Esophagus mucosa (tissue), 1 donor: ENCODE measurements around the gene TBC1D12. TPM values are rescaled to one million over a fixed set of nuclear protein-coding genes. Genes with fewer than 3 reads are reported as not detected.
"Not testable (repeated sequence)": the region's sequence is repeated elsewhere in the genome, so short reads cannot be mapped to it uniquely, and the experiment has no call there.

Experiments
- ATAC-seq: fragments of 200-7000 bp; cut with Tn5 transposase; one replicate; pipeline ENCODE4 v1.9.1; 2020
- total RNA-seq: library from RNA; stranded (reverse); gene quantifications from one replicate; pipeline ENCODE4 v1.2.4, GENCODE V29; 2023
- donor health status: DM: yes; HTN: yes; CAD: no.

The TBC1D12 gene
- total RNA-seq, 1 donor from 2014 or later = 3.6 TPM

DNA sequence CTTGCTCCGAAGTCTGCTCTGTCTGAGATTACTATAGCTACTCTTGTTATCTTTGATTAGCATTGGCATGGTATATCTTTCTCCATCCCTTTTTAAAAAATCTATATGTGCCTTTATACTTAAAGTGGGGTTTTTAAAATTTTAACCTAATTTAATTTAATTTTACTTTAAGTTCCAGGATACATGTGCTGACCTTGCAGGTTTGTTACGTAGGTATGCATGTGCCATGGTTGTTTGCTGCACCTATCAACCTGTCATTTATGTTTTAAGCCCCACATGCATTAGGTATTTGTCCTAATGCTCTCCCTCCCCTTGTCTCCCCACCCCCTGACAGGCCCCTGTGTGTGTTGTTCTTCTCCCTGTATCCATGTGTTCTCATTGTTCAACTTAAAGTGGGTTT is 54.6 kb downstream of the TBC1D12 start:
- no peak for ATAC-seq

DNA sequence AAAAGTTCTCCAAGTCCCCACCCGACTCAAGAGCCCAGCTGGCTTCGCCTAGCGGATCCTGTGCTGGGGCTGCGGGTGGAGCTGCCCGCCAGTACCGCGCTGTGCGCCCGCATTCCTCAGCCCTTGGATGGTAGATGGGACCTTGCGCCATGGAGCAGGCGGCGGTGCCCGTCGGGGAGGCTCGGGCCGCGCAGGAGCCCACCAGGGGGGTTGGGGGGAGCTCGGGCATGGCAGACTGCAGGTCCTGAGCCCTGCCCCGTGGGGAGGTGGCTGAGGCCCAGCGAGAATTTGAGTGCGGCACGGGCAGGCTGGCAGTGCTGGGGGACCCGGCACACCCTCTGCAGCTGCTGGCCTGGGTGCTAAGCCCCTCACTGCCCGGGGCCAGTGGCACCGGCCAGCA is 57.0 kb downstream of the TBC1D12 start:
- no peak for ATAC-seq

DNA sequence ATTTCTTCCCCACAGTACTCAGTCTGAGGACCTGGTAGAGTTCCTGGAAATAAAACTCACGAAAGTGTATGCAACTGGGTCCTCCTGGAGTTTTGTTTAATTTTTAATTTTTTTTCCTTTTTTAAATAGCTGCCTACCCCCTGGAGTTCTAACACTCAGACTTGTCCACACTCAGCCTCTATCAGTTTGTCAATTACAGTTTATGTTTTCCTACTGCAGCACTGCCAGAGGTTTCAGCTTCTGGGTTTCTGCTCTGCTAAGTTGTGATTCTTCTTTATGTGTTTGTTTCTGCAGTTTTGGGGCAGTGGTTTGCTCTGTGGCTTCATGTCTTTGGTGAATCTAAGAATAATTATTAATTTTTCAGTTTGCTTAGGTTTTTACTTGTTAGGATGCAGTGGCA is 59.2 kb downstream of the TBC1D12 start:
- ATAC-seq = no peak

DNA sequence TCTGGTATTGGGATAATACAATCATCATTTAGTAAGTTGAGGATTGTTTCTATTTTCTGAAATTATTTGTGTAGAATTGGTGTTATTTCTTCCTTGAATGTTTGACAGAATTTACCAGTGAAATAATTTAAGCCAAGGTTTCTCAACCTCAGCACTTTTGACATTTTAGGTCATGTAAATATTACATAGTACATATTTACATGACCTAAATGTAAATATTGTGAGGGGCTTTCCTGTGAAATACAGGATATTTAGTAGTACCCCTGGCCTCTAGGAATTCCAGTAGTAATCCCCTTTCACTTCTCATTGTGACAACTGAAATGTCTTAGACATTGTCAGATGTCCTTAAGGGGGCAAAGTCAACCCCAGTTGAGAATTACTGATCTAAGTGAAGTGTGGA is 59.8 kb downstream of the TBC1D12 start:
- ATAC-seq = no peak

DNA sequence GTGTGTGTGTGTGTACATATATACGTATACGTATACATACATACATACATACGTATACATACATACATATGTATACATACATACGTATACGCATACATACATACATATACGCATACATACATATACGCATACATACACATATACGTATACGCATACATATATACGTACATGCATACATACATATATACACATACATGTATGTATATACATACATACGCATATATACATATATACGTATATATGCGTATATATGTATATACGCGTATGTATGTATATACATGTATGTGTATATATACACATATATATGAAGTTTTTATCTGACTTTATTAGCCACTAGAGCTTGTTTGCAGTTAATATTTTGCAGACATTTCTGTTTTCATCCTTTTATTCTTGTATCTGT is 63.3 kb downstream of the TBC1D12 start:
- no peak for ATAC-seq

DNA sequence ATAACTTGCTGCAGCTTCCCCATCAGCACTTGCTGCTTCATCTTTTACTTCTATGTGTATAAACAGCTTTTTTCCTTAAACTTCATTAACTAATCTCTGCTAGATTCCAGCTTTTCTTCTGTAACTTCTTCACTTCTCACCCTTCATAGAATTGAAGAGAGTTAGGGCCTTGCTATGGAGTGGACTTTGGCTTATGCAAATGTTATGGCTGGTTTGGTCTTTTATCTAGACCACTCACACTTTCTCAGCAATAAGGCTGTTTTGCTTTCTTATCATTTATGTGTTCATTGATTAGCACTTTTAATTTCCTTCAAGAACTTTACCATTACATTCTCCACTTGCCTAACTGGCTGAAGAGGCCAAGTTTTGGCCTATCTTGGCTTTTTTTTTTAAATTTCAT is 79.1 kb downstream of the TBC1D12 start:
- no peak for ATAC-seq

DNA sequence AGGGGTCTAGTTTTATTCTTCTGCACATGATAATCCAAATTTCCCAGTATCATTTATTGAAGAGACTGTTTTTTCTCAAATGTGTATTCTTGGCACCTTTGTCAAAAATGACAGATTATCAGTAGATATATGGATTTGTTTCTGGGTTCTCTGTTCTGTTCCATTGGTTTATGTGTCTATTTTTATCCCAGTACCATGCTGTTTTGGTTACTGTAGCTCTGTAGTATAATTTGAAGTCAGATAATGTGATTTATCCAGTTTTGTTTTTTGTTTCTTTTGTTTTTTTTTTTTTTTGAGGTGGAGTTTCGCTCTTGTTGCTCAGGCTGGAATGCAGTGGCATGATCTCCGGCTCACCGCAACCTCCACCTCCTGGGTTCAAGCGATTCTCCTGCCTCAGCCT is 81.6 kb downstream of the TBC1D12 start:
- no peak for ATAC-seq

DNA sequence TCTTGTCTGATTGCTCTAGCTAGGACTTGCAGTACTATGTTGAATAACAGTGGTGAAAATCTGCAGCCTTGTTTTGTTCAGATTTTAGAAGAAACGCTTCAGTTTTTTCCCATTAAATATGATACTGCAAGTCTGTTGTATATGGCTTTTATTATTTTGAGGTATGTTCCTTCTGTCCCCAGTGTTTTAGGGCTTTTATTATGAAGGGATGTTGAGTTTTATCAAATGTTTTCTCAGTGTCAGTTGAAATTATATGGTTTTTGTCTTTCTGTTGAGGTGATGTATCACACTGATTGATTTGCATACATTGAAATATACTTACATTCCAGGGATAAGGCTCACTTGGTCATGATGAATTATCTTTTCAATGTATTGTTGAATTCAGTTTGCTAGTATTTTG is 82.8 kb downstream of the TBC1D12 start:
- no peak for ATAC-seq

DNA sequence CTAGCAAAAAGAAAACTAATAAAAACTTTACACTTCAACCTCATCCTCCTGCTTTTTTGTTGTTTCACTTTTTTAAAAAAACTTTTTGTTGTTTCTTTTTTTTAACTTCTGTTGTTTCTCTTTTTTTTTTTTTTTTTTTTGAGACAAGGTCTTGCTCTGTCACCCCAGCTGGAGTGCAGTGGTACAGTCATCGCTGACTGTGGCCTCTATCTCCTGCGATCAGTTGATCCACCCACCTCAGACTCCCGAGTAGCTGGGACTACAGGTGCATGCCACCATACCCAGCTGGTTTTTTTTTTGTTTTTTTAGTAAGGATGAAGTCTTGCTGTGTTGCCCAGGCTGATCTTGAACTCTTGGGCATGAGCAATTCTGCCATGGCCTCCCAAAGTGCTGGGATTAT is 85.2 kb downstream of the TBC1D12 start:
- ATAC-seq = no peak

DNA sequence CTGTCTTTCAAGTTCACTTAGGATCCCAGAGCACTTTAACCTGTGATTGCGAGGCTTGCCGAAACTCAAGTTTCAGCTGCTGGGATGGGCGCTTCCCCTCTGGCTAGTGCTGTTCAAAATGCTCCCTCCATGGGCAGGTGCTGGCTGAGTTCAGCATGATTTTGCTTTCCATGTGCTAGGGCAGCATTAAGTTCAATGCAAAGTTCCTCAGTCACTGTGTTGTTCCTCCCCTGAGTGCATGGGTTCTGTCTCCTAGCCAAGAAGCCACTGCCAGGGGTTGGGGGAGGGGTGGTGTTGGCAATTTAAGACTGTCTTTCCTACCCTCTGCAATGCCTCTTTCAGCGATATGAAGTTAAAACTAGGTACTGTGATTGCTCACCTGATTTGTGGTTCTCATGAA is 86.8 kb downstream of the TBC1D12 start:
- ATAC-seq = no peak

DNA sequence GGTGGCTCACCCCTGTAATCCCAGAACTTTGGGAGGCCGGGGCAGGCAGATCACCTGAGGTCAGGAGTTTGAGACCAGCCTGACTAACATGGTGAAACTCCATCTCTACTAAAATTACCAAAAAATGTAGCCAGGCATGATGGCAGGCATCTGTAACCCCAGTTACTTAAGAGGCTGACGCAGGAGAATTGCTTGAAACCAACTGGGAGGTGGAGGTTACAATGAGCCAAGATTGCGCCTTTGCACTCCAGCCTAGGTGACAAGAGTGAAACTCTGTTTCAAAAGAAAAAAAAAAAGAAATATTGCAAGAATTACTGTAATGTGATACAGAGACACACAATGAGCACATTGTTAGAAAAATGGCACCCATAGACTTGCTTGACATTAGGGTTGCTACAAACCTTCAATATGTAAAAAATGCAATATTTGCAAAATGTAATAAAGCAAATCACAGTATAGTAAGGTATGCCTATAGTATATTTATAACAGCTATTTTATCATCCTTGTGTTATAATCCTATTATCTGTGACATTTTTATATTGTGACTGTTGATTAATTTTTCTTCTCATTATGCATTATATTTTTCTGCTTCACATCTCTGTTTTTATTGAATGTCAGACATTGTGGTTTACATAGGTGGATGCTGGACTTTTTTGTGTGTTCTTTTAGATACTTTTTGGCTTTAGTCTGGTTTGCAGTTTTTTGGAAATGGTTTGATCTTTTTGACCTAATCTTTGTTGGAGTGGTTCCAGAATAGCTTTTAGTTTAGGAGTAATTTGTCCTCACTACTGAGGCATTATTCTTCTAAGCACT is 87.8 kb downstream of the TBC1D12 start:
- no peak for ATAC-seq

DNA sequence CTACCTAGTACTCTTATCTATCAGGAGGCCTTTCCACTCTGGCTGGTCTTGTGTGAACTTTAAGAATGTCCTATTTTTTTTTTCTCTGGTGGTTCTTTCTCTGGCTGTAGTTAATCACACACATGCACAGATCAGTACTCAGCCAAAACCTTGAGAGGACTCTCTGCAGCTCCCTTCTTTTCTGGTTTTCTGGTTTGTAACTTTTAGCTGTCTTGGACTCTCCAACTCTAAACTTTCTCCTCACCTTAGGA is 88.4 kb downstream of the TBC1D12 start:
- ATAC-seq = no peak

DNA sequence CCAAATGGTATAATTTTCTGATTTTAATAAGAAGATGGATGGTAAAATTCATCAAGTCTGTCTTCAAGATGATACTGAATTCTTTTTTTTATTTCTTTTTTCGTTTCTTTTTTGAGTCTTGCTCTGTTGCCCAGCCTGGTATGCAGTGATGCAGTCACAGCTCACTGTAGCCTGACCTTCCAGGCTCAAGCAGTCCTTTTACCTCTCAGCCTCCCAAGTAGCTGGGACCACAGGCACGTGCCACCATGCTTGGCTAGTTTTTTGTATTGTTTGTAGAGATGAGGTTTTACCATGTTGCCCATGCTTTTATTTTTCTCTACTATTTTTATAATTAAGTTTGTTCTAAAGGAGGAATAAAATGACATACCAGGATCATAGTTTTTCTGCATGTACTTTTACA is 91.1 kb downstream of the TBC1D12 start:
- ATAC-seq = no peak

DNA sequence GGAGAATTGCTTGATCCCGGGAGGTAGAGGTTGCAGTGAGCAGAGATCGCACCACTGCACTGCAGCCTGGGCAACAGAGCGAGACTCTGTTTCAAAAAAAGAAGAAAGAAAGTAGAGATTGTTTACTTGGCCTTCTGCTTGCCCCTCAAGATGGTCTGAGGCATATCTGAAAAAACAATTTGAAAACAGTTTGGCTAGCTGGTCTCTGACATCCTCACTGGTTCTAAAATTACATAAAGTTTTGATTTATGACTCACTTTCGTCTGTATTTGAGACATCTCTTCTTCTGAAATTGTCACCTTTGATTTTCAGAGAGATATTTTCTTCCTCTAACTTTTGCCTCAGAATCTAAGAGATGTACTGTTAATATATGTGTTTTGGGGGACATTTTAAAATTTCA is 93.7 kb downstream of the TBC1D12 start:
- no peak for ATAC-seq

DNA sequence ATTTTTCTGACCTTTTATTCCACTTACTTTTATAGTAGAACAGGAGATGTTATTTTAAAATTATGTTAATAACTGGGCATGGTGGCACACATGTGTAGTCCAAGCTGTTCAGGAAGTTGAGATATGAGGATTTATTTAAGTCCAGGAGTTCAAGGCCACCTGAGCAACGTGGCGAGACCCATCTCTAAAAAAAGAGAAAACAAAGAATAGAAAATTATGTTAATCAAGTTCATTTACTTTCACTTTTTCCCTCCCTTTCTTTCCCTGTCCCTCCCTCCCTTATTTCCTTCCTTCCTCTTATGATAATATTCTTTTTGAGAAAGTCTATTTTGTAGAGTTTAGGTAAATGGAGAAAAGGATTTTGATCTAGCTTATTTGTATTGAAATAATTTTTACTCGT is 94.3 kb downstream of the TBC1D12 start:
- ATAC-seq = no peak

DNA sequence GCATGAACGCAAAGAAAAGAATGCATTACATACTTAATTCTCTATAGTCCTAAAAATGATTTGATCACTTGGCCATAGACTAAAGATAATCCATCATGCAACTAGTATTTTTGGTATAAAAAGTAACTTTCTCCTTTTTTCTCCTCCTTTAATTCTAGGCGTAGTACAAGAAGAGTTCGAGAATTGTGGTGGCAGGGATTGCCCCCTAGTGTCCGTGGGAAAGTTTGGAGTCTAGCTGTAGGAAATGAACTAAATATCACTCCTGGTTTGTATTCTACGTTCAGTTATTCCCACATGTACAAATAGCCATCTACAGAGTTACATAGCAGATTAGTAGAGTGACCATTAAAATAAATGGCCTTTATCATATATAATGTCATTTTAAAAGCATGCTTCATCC is 97.7 kb downstream of the TBC1D12 start:
- no peak for ATAC-seq

DNA sequence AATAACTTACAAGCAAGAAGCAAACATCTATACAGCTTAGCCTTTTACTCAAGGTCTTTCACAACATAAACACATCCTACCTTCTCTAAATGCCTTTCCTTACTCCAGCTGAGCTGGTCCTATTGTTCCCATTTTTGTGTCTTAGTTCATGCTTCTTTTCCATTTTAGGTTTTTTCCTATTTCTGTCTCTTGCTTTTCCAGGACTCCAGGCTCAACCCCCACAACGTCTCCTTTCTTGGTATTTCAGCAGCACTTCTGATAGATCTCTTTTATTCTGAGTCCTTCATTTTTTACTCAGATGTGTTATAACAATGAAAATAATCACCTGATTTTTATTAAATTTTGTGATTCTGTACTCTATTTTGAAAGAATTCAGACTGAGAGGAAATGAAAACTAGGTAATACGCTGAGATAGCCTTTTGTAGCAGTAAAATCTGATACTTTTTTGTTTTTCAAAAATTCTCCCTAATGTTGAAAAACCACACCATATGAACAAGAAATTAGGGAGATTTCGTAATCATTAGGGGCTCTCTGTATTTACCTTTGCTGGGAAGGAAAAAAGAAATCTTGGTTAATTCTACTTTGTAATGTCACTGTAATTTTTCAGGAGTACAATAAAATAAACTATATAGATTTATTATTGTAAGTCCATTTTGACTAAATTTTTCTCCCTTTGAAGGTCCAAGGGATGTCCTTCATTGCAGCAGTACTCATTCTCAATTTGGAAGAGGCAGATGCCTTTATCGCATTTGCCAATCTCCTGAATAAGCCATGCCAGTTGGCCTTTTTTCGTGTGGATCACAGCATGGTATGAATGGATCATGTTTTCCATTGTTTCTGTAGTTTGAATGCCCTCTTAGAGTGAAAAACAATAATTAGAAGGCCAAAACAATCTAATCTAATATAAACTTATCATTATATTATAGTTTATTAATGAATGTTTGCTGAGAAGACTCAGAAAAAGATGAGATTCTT is 119.2 kb downstream of the TBC1D12 start:
- no peak for ATAC-seq

DNA sequence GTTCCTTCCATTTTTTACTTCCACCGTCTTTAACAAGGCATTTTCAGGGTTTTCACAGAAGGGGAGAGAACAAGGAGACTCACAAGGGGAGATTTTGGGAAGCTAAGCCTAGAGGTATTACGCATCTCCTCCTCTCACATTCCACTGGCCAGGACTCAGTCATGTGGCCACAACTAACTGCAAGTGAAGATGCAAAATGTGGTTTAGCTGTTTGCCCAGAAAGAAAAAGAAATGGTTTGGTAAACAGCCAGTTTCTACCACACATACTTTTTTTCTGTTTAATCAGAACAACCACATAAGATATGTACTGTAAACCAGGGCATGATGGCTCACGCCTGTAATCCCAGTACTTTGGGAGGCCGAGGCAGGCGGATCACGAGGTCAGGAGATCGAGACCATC is 121.8 kb downstream of the TBC1D12 start:
- ATAC-seq = no peak

DNA sequence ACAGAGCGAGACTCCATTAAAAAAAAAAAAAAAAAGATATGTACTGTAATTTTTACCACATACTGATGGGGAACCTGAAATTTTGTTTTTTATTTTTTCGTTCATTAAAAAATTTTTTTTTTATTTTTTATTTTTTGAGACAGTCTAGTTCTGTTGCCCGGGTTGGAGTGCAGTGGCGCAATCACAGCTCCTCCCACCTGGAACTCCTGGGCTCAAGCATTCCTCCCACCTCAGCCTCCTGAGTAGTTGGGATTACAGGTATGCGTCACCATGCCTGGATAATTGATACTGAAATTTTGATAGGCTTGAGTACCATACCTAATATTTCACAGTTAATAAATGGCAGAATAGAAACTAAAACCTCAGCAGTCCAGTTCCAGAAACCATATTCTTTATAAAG is 122.4 kb downstream of the TBC1D12 start:
- ATAC-seq = no peak

DNA sequence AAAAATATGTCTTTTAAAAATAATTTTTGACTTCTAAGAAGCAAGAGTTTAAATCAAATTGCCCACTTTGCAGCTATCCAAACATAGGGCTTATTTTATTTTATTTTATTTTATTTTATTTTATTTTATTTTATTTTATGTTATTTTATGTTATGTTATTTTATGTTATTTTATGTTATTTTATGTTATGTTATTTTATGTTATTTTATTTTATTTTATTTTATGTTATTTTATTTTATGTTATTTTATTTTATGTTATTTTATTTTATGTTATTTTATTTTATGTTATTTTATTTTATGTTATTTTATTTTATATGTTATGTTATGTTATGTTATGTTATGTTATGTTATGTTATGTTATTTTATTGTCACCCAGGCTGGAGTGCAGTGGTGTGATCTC is 129.2 kb downstream of the TBC1D12 start:
- not testable (repeated sequence) for ATAC-seq

DNA sequence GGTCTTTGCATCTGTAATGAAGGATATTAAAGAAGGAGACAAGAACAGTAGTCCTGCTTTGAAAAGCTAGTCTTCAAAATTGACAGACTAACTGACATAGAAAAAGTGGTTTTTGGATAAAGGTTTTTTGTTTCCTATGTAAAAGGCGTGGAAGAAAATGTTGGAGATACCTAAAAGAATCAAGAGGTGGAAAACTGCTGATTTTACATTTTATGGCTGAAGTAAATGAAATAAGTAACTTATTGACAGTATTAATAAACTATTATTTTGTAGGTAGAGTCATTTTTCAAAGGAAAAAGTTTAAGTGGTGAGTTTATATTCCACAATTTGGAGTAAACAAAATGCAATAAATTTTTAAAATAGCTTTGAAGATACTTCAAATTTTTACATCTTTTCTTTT is 130.7 kb downstream of the TBC1D12 start:
- ATAC-seq = no peak

DNA sequence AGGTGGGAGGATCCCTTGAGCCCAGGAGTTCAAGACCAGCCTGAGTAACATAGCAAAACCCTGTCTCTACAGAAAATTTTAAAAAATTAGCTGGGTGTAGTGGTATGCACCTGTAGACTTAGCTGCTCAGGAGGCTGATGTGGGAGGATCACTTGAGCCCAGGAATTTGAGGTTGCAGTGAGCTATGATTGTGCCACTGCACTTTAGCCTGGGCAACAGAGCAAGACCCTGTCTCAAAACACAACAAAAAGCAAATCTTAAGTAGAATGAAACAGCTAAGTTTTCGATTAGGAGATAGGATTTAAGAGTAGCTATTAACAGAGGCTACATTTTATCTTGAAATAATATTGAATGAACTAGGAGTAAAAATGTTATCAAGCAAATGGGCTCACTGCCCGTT is 139.9 kb downstream of the TBC1D12 start:
- not testable (repeated sequence) for ATAC-seq

DNA sequence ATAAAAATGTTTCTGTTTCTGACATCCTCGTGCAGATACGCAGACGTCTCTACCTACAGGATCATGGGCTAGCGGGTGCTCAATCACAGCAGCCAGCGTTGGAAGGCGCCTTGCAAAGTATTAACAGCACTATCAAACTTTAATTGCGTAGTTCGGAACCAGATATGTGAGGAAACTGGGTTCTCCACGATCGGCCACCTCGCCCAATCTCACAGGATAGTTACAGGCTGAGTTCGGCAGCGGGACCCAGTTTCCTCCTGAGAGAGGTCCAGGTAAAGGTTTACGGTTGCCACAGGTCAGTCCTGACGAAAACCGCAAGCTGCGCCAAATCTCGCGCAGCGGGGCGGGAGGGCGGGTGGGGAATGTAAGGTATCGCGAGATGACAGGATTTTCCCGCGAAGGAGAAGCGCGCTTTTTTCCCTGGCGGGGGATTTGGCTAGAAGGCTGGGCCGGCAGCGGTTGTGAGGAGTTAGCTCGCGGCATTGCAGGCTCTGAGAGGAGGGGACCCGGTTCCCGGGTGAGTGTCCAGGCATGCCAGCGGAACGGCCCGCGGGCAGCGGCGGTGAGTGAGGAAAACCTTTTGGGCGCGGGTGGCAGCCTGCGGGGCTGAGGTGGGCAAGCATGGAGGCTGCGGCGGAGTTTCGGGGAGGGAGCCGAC is 143.2 kb downstream of the TBC1D12 start, which contains the start of gene HELLS:
Gene HELLS (plus strand): TSS at position 398 of the 658 bp plus-strand sequence. CDS start 134 bp downstream, at position 532.
- peak; percentile 89 for ATAC-seq
